Femur (tissue), 1 donor: ENCODE data around the gene DTNBP1.
A peak's percentile ranks its signal among the peaks of the same experiment; 100 is the strongest.

Experiments
- DNase-seq: peaks from one replicate; pipeline ENCODE4 v3.0.0-alpha.2; 2017

Gene DTNBP1

GRCh38 chr6:15473741-15474161 is 189.1 kb downstream of the DTNBP1 start:
- DNase-seq = peak; percentile 42

DNA sequence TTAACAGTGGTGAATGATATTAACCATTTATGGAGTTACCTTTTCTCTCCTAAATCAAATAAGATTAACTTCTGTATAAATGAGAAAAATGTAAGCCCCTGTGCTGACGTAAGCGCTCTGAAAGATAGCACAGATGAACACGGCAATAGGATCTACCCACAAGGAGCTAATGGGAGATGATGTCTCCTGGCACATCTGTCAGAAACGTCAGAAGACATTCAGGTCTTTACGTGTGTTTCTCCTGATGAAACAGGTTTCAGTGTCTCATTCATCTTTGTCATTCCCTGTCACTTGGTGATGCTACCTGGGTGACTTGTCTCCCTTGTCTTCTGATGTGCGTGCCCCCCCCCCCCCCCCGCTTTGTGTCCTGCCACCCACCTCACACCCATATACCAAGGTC is 189.7 kb downstream of the DTNBP1 start:
- DNase-seq = no peak
